Measurements from ENCODE around the gene EVA1A.
"Not testable (repeated sequence)": the region's sequence is repeated elsewhere in the genome, so short reads cannot be mapped to it uniquely, and the experiment has no call there.

DNA sequence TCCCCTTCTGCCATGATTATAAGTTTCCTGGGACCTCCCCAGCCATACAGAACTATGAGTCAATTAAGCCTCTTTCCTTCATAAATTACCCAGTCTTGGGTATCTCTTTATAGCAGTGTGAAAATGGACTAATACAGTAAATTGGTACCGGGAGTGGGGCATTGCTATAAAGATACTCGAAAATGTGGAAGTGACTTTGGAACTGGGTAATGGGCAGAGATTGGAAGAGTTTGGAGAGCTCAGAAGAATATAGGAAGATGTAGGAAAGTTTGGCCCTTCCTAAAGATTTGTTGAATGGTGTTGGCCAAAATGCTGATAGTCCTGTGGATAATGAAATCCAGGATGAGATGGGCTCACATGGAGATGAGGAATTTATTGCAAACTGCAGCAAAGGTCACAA, 74.0 kb downstream of the EVA1A start:
- not testable (repeated sequence) for TF ChIP-seq POLR2A (IDR thresholded peaks at IDR 0.05)
- TF ChIP-seq, protein P1, sequence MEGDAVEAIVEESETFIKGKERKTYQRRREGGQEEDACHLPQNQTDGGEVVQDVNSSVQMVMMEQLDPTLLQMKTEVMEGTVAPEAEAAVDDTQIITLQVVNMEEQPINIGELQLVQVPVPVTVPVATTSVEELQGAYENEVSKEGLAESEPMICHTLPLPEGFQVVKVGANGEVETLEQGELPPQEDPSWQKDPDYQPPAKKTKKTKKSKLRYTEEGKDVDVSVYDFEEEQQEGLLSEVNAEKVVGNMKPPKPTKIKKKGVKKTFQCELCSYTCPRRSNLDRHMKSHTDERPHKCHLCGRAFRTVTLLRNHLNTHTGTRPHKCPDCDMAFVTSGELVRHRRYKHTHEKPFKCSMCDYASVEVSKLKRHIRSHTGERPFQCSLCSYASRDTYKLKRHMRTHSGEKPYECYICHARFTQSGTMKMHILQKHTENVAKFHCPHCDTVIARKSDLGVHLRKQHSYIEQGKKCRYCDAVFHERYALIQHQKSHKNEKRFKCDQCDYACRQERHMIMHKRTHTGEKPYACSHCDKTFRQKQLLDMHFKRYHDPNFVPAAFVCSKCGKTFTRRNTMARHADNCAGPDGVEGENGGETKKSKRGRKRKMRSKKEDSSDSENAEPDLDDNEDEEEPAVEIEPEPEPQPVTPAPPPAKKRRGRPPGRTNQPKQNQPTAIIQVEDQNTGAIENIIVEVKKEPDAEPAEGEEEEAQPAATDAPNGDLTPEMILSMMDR (IDR thresholded peaks at IDR 0.05): not testable (repeated sequence)

Measured in transverse colon (tissue), 3 donors.